ENCODE results near the gene ARHGEF7. TPM values are rescaled to one million over a fixed set of nuclear protein-coding genes. Genes with fewer than 3 reads are reported as not detected.

The ARHGEF7 gene
- total RNA-seq, 4 donors from 2014 or later, result 42.8 to 125 (median 61.1) TPM

DNA sequence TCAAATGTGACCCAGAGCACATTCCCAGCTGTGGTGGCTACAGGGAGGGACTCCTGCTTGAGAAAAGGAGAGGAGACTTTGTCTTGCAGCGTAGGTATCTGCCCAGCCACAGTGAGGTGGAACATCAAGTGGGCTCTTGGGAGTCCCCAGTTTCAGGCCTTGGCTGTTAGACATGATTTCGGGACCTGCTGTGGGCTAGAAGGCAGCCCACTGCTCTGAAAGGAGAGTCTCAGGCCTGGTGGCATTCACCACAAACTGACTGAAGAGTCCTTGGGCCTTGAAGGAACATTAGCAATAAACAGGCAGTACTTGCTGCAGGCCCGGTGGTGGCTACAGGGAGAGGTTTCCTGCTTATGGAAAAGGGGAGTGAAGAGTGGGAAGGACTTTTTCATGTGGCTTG lies 143.5 kb downstream of the ARHGEF7 start:
- 98 to 100% methylated on average over 3 of the region's 3 CpGs for WGBS, 2 donors
- no peak for DNase-seq (ENCODE audit: low spot score in 2 of 2)
- TF ChIP-seq POLR2A (IDR thresholded peaks at IDR 0.05), result no peak
- TF ChIP-seq, protein P1, sequence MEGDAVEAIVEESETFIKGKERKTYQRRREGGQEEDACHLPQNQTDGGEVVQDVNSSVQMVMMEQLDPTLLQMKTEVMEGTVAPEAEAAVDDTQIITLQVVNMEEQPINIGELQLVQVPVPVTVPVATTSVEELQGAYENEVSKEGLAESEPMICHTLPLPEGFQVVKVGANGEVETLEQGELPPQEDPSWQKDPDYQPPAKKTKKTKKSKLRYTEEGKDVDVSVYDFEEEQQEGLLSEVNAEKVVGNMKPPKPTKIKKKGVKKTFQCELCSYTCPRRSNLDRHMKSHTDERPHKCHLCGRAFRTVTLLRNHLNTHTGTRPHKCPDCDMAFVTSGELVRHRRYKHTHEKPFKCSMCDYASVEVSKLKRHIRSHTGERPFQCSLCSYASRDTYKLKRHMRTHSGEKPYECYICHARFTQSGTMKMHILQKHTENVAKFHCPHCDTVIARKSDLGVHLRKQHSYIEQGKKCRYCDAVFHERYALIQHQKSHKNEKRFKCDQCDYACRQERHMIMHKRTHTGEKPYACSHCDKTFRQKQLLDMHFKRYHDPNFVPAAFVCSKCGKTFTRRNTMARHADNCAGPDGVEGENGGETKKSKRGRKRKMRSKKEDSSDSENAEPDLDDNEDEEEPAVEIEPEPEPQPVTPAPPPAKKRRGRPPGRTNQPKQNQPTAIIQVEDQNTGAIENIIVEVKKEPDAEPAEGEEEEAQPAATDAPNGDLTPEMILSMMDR (IDR thresholded peaks at IDR 0.05), result no peak
- intact Hi-C loops (cut with DNase I; ENCODE audit: low total_unique reads), result no loop called here
- H3K4me3 ChIP-seq (ENCODE audit: low read depth, poor library complexity, severe bottlenecking), result no peak overlapping the region

DNA sequence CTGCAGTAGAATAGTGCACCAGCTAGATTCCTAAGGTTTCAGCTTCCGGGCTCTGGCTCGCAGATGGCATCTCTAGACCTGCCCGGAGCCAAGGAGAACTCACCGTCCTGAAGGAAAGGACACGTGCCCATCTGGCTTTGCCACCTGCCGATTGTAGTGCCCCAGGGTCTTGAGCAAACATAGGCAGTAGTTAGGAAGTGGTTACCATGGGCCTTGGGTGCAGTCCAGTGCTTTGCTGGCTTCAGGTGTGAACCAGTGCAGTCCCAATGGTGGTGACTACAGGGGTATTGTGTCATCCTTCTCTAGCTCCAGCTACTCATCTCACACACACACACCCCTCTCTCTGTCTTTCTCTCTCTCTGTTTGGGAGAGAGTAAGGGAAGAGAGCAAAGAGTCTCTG lies 143.9 kb downstream of the ARHGEF7 start:
- 87 to 100% methylated on average over 2 to 6 of the region's 6 CpGs for WGBS, 2 donors
- H3K4me3 ChIP-seq (ENCODE audit: low read depth, poor library complexity, severe bottlenecking), result no peak overlapping the region
- DNase-seq (ENCODE audit: low spot score in 2 of 2), result no peak
- TF ChIP-seq, protein P1 (IDR thresholded peaks at IDR 0.05), result no peak
- TF ChIP-seq POLR2A (IDR thresholded peaks at IDR 0.05), result no peak
- intact Hi-C loops (cut with DNase I; ENCODE audit: low total_unique reads), result no loop called here

DNA sequence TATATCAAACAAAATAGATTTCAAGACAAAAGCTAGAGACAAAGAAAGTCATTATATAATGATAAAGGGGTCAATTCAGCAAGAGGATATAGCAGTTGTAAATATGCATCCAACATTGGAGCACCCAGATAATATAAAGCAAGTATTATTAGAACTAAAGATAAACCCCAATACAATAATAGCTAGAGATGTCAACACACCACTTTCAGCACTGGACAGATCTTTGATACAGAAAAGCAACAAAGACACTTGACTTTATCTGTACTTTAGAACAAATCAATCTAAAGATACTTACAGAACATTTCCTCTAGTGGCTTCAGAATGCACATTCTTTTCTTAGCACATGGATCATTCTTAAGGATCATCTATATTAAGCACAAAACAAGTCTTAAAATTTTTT lies 146.2 kb downstream of the ARHGEF7 start:
- H3K4me3 ChIP-seq (ENCODE audit: low read depth, poor library complexity, severe bottlenecking), result no peak overlapping the region
- DNase-seq (ENCODE audit: low spot score in 2 of 2), result no peak
- TF ChIP-seq, protein P1 (IDR thresholded peaks at IDR 0.05), result no peak
- no peak for TF ChIP-seq POLR2A (IDR thresholded peaks at IDR 0.05)
- intact Hi-C loops (cut with DNase I; ENCODE audit: low total_unique reads), result no loop called here

DNA sequence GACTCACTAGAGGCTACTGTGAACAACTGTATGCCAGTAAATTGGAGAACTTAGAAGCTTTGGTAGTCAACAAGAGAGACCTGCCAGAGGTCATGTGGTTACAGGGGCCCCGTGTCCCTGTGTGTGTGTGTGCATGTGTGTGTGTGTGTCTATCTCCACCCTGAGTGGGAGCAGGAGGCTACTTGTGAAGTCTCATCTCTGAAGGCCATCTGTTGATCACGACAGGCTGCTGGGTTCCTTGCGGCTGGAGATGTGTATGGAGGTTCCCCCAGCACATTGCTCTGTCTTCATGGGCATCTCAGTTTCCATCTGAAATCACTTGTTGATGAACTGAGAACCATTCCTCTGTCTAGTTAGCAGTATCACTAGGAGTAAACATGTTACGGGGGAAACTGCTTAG lies 147.2 kb downstream of the ARHGEF7 start:
- TF ChIP-seq, protein P1 (IDR thresholded peaks at IDR 0.05), result no peak
- TF ChIP-seq POLR2A (IDR thresholded peaks at IDR 0.05), result no peak
- intact Hi-C loops (cut with DNase I; ENCODE audit: low total_unique reads), result no loop called here
- no peak overlapping the region for H3K4me3 ChIP-seq (ENCODE audit: low read depth, poor library complexity, severe bottlenecking)
- 99% methylated on average over 4 of the region's 4 CpGs for WGBS, 2 donors
- no peak for DNase-seq (ENCODE audit: low spot score in 2 of 2)

DNA sequence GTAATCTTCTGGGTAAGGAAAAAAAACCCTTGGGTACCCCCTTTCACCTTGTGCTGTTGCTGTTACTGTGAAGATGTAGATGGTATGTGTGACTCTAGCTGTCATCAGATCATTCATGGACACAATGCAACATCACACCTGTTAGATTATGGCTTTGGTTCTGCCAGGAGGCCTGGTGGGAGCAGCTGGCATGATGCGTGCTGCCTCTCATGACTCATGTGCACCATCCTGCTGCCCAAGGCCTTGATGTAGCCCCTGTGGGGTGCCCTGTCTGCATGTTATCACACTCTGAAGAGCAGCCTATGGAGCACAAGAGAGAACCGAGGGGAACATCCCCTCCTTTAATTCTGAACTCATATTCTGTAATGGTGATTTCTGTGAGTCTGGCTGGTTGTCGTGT lies 147.6 kb downstream of the ARHGEF7 start:
- TF ChIP-seq, protein P1 (IDR thresholded peaks at IDR 0.05), result no peak
- no peak for TF ChIP-seq POLR2A (IDR thresholded peaks at IDR 0.05)
- 86 to 90% methylated on average over 3 of the region's 3 CpGs for WGBS, 2 donors
- DNase-seq (ENCODE audit: low spot score in 2 of 2), result no peak
- intact Hi-C loops (cut with DNase I; ENCODE audit: low total_unique reads), result no loop called here
- no peak overlapping the region for H3K4me3 ChIP-seq (ENCODE audit: low read depth, poor library complexity, severe bottlenecking)

DNA sequence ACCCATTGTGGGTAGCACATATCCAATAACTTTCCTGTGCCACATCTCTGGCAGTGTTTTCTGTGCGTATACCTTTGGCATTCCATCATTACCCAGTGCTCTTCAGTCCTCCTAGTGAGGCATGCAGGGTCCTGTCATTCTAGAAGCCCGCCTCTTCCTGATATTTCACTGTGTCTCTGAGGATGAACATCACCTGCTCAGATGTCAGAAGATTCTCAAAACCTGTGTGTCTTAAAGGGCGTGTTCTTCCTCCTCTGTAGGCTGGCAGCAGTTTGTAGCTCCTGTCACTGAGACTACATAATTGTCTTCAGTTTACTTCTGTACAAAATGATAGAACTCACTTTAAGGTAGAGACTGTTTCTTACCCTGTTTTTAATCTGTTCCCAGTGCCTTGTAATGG lies 148.5 kb downstream of the ARHGEF7 start:
- no peak overlapping the region for H3K4me3 ChIP-seq (ENCODE audit: low read depth, poor library complexity, severe bottlenecking)
- intact Hi-C loops (cut with DNase I; ENCODE audit: low total_unique reads), result no loop called here
- DNase-seq (ENCODE audit: low spot score in 2 of 2), result no peak
- TF ChIP-seq POLR2A (IDR thresholded peaks at IDR 0.05), result no peak
- TF ChIP-seq, protein P1 (IDR thresholded peaks at IDR 0.05), result no peak
- 89 to 93% methylated on average over 3 of the region's 3 CpGs for WGBS, 2 donors

Data from lower leg skin (tissue), 4 donors.